NCI-H2107 treated with DMSO at 0.1 percent for 48 hours (cell line): ENCODE results near the gene BCL7C.
"Not testable (repeated sequence)": the region's sequence is repeated elsewhere in the genome, so short reads cannot be mapped to it uniquely, and the experiment has no call there.

ENCODE experiments used
- DNase-seq: peaks from one replicate; lab custom pipeline; 2025; ENCODE audit not compliant: unreplicated experiment; lab: John Stamatoyannopoulos, UW

The BCL7C gene

DNA sequence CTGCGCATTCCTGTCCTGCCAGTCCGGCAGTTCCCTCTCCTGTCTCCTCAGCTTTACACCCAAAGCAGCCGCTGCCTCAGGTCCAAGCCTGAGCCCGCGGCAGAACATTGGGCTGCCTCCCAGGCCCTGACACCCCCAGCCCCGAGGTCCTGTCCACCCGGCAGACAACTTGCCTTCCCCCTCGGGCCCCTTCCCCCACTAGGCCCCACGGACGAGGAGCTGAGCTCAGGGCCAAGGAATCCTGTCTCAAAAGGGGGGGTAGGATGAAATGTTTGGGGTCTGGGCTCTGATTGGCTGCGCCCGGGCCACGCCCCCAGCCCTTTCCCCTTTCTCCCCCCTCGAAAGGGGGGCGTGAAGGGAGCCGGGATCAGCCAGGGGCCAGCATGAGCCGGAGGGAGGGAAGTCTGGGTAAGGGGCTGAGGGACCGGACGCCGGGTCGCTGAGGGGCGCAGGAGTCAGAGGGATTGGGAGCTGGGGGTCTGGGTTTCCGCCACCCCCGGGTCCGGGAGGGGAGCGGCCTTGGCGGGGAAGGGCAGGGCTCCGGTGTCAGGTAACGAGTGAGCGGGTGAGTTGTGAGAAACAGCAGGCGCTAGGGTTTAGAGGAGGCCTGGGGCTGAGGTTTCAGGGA lies 2.5 kb upstream of the BCL7C start, which contains the start of gene CTF1:
Gene CTF1 (plus strand): TSS at position 354 of the 628 bp plus-strand sequence. CDS start 30 bp downstream, at position 384.
- no peak for DNase-seq

DNA sequence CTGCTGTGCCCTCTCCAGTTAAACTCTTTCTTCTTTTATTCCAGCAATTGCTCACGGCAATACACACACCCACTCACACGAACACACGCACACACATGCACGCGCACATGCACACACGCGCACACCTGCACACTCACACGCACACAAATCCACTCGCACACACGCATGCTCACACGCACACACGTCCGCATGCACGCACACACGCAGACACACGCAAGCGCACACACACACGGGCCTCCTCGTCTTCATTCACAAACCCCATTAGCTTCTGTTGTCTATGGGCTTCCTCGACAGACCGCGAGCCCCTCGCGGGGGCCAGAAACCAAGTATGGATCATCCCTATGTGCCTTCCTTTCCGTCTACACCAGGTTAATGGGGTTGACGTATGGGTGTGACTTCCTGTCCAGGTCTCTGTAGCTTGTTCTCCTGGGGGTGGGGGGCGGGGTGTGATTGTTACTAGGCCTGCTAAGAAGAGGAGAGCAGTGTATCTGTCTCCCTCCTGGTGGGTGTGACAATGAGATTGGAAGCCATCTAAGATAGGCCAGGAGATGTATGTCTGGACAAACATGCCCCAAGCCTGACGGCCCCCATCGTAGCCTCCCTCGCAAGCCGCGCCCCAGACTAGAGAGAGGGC lies 1.9 kb upstream of the BCL7C start:
- DNase-seq = no peak

DNA sequence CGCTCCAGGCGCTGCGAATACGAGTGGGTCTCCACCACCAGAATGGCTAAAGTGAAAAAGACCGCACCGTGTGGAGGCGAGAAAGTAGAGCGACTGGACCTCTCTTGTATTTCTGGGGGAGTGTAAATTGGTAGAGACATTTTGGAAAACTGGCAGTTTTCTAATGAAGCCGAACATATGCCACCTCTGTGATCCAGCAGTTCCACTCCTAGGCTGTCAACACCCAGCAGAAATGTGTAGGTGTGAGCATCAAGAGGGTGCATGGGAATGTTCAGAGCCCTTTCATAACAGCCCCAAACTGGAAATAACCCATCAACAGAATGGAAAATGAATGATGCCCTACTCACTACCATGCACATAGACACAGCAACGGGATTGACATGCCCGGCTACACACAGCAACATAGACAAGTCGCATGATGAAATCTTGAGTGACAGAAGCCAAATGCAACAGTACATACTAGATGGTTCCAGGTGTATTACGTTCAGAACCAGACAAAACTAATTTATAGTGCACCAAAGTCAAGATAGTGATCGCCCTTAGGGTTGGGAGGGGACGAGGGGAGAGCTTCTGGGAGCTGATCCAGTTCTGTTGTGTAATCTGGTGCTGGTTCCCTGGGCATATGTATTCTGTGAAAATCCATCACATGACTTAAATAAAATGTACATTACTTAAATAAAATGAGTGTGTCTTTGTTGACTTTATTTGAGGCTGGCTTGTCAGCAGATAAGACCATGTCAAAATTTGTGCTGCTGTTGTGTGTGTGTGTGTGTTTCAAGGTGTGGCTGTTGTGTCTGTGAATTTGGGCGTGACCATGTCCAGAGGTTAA lies 877 bp upstream of the BCL7C start:
- no peak for DNase-seq

DNA sequence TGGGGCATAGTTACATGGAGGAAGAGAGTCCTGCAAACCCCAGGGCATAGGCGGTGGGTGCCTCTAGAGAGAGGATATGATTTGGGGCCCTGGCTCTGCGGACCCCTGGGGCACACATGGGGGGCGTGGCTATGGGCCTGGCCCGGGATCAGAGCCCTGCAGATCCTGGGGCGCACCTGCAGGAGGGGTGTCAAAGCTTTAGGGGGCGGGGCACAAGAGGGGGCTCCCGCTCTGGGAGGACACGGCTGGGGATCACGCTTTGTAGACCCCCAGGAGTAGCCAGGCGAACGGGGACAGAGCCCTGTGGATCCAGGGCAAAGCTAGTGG lies 497 bp downstream of the BCL7C start:
- no peak for DNase-seq

GRCh38 chr16:30892670-30893416 lies 1.0 kb downstream of the BCL7C start:
- DNase-seq = no peak

- DNase-seq = not testable (repeated sequence)
Observed at GRCh38 chr16:30891043-30891823, 2.6 kb downstream of the BCL7C start.

DNA sequence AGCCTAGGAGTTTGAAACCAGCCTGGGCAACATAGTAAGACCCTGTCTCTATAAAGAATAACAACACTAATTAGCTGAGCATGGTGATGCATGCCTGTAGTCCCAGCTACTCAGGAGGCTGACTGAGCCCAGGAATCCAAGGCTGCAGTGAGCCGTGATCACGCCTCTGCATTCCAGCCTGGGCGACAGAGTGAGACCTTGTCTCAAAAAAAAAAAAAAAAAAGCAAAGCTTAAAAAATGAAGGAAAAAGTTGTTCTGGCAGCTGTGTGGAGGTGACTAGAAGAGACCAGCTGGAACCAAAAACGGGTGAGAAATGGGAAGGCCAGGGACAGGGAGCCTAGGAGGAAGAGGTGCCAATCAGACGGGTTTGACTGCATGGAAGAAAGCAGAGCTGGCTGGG lies 4.2 kb downstream of the BCL7C start:
- DNase-seq = no peak

GRCh38 chr16:30888856-30889499 lies 4.9 kb downstream of the BCL7C start:
- no peak for DNase-seq

DNA sequence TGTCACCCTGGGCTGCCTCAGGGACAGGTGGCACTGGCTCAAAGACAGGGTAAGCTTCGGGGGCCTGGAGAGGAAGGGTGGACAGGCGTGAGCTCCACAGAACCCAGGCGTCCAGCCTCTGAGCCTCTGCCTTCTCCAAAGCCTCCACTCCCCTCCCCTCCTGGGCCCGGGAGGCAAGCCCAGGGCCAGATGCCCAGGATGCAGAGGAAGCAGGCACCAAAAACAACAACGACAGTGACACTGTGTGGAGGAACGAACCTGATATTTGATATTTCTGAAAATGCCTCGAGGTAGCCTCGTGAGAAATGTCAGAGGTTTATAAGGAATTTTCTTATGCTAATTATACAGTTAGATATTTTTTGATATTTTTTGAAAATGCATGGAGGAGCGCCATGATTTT lies 6.0 kb downstream of the BCL7C start:
- no peak for DNase-seq

DNA sequence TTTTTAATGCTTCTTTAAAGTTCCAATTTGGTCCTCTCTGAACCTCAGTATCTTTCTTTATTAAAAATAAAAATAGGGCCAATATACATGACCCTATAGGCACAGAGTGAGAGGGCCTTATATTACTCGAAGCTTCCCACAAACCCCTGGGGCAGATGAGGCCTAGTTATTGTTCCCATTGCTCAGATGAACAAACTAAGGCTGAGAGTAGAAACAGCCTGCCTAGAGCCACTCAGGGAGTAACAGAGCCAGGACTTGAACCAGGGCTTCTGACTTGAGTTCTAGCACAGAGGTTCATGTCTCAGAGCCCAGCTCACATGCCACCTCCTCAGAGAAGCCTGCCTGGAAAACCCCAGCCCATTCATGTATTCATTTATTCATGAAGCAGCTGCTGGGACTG lies 7.7 kb downstream of the BCL7C start:
- no peak for DNase-seq

GRCh38 chr16:30885196-30885595 lies 8.7 kb downstream of the BCL7C start:
- no peak for DNase-seq

DNA sequence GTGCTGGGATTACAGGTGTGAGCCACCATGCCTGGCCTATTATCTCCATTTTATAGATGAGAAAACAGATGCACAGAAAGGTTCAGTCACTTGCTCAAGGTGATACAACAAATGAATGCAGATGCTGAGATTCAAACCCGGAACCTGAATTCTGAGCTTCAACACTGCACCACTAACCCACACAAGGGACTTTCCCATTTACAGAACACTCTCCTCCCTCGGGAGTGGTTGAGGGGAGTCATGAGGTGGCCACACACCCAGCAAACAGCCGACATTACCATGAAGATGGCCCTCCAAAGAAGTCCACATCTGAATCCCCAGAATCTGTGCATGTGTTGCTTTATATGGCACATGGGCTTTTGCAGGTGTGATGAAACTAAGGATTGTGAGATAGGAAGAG lies 9.1 kb downstream of the BCL7C start:
- no peak for DNase-seq

DNA sequence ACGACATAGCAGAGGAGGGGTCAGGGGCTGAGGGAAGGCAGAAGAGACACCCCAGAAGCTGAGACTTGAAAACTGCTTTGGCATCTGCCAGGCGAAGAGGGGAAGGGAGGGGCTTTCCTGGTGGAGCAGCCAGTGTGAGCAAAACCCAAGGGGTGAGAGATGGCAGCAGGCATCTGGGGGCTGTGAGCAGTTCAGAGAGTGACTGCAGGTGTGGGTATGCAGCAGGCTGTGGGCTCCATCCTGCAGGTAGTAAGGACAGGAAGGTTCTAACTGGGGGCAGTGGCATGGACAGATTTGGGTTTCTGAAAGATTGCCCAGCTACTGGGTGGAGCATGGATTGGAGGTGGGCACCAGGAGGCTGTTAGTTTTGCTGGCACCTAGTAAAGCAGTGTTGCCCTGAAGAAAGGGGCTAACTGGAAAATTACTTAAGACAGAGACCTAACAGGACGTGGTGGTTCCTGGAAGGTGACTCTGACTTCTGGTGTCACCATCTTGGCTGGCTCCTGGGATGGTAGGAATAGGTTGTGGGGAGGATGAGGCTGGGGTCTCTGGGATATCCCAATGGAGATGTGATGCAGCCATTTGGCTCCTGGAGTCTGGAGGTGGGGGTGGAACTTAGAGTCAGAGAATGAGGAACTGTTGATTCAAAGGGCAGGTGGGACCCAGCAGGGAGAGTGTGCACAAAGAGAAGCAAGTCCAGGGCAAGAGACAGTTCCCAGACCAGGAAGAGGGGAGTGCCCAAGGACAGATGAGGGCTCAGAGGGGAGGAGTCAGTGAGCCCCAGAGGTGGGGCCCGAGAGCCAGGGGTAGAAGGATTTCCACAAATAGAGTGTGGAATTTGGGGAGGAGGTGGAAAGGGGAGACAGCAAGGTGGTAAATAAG lies 11.2 kb downstream of the BCL7C start:
- DNase-seq = no peak

GRCh38 chr16:30876867-30877266 lies 17.0 kb downstream of the BCL7C start:
- no peak for DNase-seq

DNA sequence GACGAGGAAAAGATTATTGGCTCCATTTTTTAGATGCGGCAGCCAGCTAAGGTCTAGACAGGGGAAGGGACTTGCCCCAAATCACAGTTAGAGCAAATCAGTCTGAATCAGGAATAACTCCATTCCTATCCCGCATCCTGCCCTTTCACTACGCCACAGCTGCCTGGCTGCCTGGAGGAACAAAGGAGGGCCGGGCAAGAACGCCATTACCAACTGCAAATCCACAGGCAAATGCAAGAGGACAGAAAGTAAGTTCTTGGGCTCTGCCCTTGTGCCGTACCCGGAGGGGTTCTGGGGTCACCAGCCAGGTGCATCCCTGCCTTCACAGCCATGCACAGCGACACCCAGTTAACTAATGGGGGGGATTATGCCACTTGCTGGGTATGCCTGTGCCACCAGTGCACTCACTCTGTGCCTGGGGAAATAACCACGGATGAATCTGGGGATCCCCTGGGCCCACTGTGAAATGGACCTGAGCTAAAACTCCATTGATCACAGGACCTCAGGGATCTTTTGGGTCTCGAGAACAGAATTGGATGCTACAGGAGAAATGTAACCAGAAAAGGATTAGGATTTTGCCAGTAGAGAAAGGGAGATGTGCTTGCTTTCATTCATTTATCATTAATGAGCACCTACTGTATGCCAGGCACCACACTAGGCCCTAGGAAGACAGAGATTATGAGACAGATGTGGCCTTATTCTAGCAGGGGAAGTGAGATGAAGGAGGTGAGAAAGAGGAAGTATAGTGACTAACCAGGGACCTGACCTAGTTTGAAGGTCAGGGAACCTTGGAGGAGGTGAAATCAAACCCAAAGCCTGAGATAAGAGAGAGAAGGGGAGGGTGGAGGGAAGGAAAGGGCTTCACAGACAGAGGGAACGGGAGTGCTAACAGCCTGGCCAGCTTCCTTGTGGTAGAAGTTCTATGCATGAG lies 17.7 kb downstream of the BCL7C start:
- DNase-seq = no peak

- DNase-seq = peak; percentile 58
Observed at GRCh38 chr16:30874821-30875717, 18.8 kb downstream of the BCL7C start.

DNA sequence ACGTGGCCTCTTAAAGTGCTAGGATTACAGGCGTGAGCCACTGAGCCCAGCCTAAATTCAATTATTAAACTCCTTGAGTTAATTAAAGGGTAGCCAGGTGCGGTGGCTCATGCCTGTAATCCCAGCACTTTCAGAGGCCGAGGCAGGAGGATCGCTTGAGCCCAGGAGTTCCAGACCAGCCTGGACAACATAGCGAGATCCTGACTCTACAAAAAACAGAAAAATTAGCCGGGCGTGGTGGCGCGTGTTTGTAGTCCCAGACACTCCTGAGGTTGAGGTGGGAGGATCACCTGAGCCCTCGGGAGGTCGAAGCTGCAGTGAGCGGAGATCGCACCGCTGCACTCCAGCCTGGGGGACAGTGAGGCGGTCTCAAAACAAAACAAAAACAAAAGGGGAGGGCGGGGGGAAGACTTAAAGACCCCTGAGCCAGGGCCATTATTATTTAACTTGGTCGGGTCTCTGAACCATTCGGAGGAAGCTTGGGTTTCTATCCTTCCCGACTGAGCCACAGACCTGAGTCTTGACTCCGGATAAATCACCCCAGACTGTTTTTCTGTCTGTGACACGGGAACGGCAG lies 19.5 kb downstream of the BCL7C start:
- no peak for DNase-seq
